Measurements from ENCODE around the gene LINC01488. TPM values are rescaled to one million over a fixed set of nuclear protein-coding genes. Genes with fewer than 3 reads are reported as not detected.
A peak's percentile ranks its signal among the peaks of the same experiment; 100 is the strongest.

LINC01488 gene
- total RNA-seq, 4 donors from 2014 or later, result not detected

- TF ChIP-seq CTCF (IDR thresholded peaks at IDR 0.05) (no peak), POLR2A (IDR thresholded peaks at IDR 0.05) (no peak)
- DNase-seq (ENCODE audit: low spot score in 2 of 2), result no peak
- intact Hi-C loops (cut with DNase I; ENCODE audit: low total_unique reads), result no loop called here
- H3K4me3 ChIP-seq (ENCODE audit: low read depth, poor library complexity, severe bottlenecking), result no peak overlapping the region
- 74 to 76% methylated on average over 14 to 15 of the region's 15 CpGs for WGBS, 2 donors
Observed at GRCh38 chr11:69448471-69449284, 32.8 kb upstream of the LINC01488 start.

- intact Hi-C loops (cut with DNase I; ENCODE audit: low total_unique reads), result no loop called here
- DNase-seq (ENCODE audit: low spot score in 2 of 2), result peak in 1 of 2 donors; percentile 92
Observed at GRCh38 chr11:69449320-69450063, 32.0 kb upstream of the LINC01488 start.

GRCh38 chr11:69450064-69450856, 31.2 kb upstream of the LINC01488 start:
- H3K4me3 ChIP-seq (ENCODE audit: low read depth, poor library complexity, severe bottlenecking), result no peak overlapping the region
- intact Hi-C loops (cut with DNase I; ENCODE audit: low total_unique reads), result no loop called here
- TF ChIP-seq POLR2A (IDR thresholded peaks at IDR 0.05), result no peak
- no peak for TF ChIP-seq CTCF (IDR thresholded peaks at IDR 0.05)
- no peak for DNase-seq (ENCODE audit: low spot score in 2 of 2)
- WGBS, 2 donors, result 77% methylated on average over 18 of the region's 18 CpGs

More at GRCh38 chr11:69449320-69450063, 32.0 kb upstream of the LINC01488 start:
- TF ChIP-seq CTCF (IDR thresholded peaks at IDR 0.05) (no peak), POLR2A (IDR thresholded peaks at IDR 0.05) (no peak)
- H3K4me3 ChIP-seq (ENCODE audit: low read depth, poor library complexity, severe bottlenecking), result no peak overlapping the region
- WGBS, 2 donors, result 51 to 62% methylated on average over 15 to 23 of the region's 29 CpGs

GRCh38 chr11:69450857-69451220, 30.6 kb upstream of the LINC01488 start:
- H3K4me3 ChIP-seq (ENCODE audit: low read depth, poor library complexity, severe bottlenecking), result no peak overlapping the region
- no peak for DNase-seq (ENCODE audit: low spot score in 2 of 2)
- intact Hi-C loops (cut with DNase I; ENCODE audit: low total_unique reads), result no loop called here
- no peak for TF ChIP-seq POLR2A (IDR thresholded peaks at IDR 0.05)
- TF ChIP-seq CTCF (IDR thresholded peaks at IDR 0.05), result no peak
- 76% methylated on average over 4 to 6 of the region's 6 CpGs for WGBS, 2 donors

GRCh38 chr11:69451289-69451688, 30.2 kb upstream of the LINC01488 start:
- DNase-seq (ENCODE audit: low spot score in 2 of 2), result no peak
- intact Hi-C loops (cut with DNase I; ENCODE audit: low total_unique reads), result no loop called here
- TF ChIP-seq CTCF (IDR thresholded peaks at IDR 0.05) (no peak), POLR2A (IDR thresholded peaks at IDR 0.05) (no peak)
- H3K4me3 ChIP-seq (ENCODE audit: low read depth, poor library complexity, severe bottlenecking), result no peak overlapping the region
